HepG2 (cell line): ENCODE results near the gene FGFR3. TPM values are rescaled to one million over a fixed set of nuclear protein-coding genes. Genes with fewer than 3 reads are reported as not detected.

ENCODE experiments used
- ELK4 ChIP-seq: sonication (generic); formaldehyde crosslinking; IDR thresholded peaks from 2 replicates; pipeline ENCODE4 v1.9.0; 2021; ENCODE audit warnings: missing genetic modification reagents, borderline replicate concordance
- FOXK2 ChIP-seq: fragments of 450-650 bp; IDR thresholded peaks from 2 replicates; pipeline ENCODE4 v1.6.1; 2016
- HMG20B ChIP-seq: conservative IDR thresholded peaks from 2 replicates; pipeline ENCODE4 v1.6.1; 2016; ENCODE audit warnings: missing genetic modification reagents, missing compliant biosample characterization
- HOMEZ ChIP-seq: IDR thresholded peaks from 2 replicates; pipeline ENCODE4 v1.6.1; 2016; ENCODE audit warnings: low read depth
- JUND ChIP-seq: sonication (generic); formaldehyde crosslinking; IDR thresholded peaks from 2 replicates; pipeline ENCODE4 v1.8.0; 2022; ENCODE audit warnings: mild to moderate bottlenecking, missing genetic modification reagents
- KDM2A ChIP-seq: sonication (generic); formaldehyde crosslinking; IDR thresholded peaks from 2 replicates; pipeline ENCODE4 v1.4.0; 2020; ENCODE audit warnings: low read depth, missing genetic modification reagents, borderline replicate concordance
- LRRFIP1 ChIP-seq: sonication (generic); formaldehyde crosslinking; conservative IDR thresholded peaks from 2 replicates; pipeline ENCODE4 v1.4.0; 2020; ENCODE audit warnings: missing genetic modification reagents
- MBNL3 ChIP-seq: fragments of 250-450 bp; sonication (Bioruptor Pico); conservative IDR thresholded peaks from 2 replicates; pipeline ENCODE4 v1.8.0; 2022; ENCODE audit warnings: mild to moderate bottlenecking, inconsistent platforms
- MLX ChIP-seq: IDR thresholded peaks from 2 replicates; pipeline ENCODE4 v1.6.1; 2016
- NFKBIZ ChIP-seq: IDR thresholded peaks from 2 replicates; pipeline ENCODE4 v1.6.1; 2018; ENCODE audit warnings: missing genetic modification reagents, missing compliant biosample characterization
- PHB2 ChIP-seq: fragments of 450-650 bp; IDR thresholded peaks from 2 replicates; pipeline ENCODE4 v1.6.1; 2018; ENCODE audit not compliant: partially characterized antibody
- SMAD1 ChIP-seq: sonication (generic); formaldehyde crosslinking; IDR thresholded peaks from 2 replicates; pipeline ENCODE4 v1.4.0; 2020; ENCODE audit warnings: missing genetic modification reagents, low read depth, mild to moderate bottlenecking, borderline replicate concordance
- TCF7 ChIP-seq: sonication (generic); IDR thresholded peaks from 2 replicates; pipeline ENCODE4 v1.6.1; 2016; ENCODE audit warnings: antibody characterized with exemption, low read depth
- TIGD3 ChIP-seq: sonication (generic); formaldehyde crosslinking; IDR thresholded peaks from 2 replicates; pipeline ENCODE4 v1.5.1; 2020; ENCODE audit warnings: mild to moderate bottlenecking, missing genetic modification reagents, borderline replicate concordance
- TSC22D2 ChIP-seq: sonication (generic); formaldehyde crosslinking; IDR thresholded peaks from 2 replicates; pipeline ENCODE4 v1.5.1; 2020; ENCODE audit warnings: missing genetic modification reagents, mild to moderate bottlenecking, borderline replicate concordance
- YEATS2 ChIP-seq: sonication (generic); formaldehyde crosslinking; IDR thresholded peaks from 2 replicates; pipeline ENCODE4 v1.4.0; 2020; ENCODE audit warnings: missing genetic modification reagents, borderline replicate concordance
- YEATS4 ChIP-seq: sonication (generic); formaldehyde crosslinking; IDR thresholded peaks from 2 replicates; pipeline ENCODE4 v1.4.0; 2020; ENCODE audit warnings: missing genetic modification reagents, borderline replicate concordance
- ZNF143 ChIP-seq: sonication (generic); formaldehyde crosslinking; IDR thresholded peaks from 2 replicates; pipeline ENCODE4 v1.4.0; 2020; ENCODE audit warnings: missing genetic modification reagents
- ZNF224 ChIP-seq: sonication (generic); formaldehyde crosslinking; IDR thresholded peaks from 2 replicates; pipeline ENCODE4 v1.5.0; 2020; ENCODE audit warnings: mild to moderate bottlenecking, missing genetic modification reagents
- ZNF326 ChIP-seq: sonication (generic); formaldehyde crosslinking; IDR thresholded peaks from 2 replicates; pipeline ENCODE4 v1.4.0; 2020; ENCODE audit warnings: missing genetic modification reagents, borderline replicate concordance
- ZNF337 ChIP-seq: sonication (generic); formaldehyde crosslinking; IDR thresholded peaks from 2 replicates; pipeline ENCODE4 v1.5.1; 2020; ENCODE audit warnings: missing genetic modification reagents, low read depth, mild to moderate bottlenecking, borderline replicate concordance
- ZNF441 ChIP-seq: sonication (generic); formaldehyde crosslinking; IDR thresholded peaks from 2 replicates; pipeline ENCODE4 v1.7.0; 2021; ENCODE audit warnings: missing genetic modification reagents, borderline replicate concordance
- ZNF652 ChIP-seq: IDR thresholded peaks from 2 replicates; pipeline ENCODE4 v1.6.1; 2016; ENCODE audit warnings: low read depth, borderline replicate concordance
- ZNF720 ChIP-seq: sonication (generic); formaldehyde crosslinking; IDR thresholded peaks from 2 replicates; pipeline ENCODE4 v1.4.0; 2020; ENCODE audit warnings: missing genetic modification reagents
- ZNF816 ChIP-seq: sonication (generic); formaldehyde crosslinking; IDR thresholded peaks from 2 replicates; pipeline ENCODE4 v1.8.0; 2022; ENCODE audit warnings: missing genetic modification reagents, mild to moderate bottlenecking, borderline replicate concordance
- ZSCAN29 ChIP-seq: sonication (generic); formaldehyde crosslinking; conservative IDR thresholded peaks from 2 replicates; pipeline ENCODE4 v1.4.0; 2020; ENCODE audit warnings: mild to moderate bottlenecking, missing genetic modification reagents
- polyA plus RNA-seq, 8 experiments: library from polyadenylated mRNA; depleted of rRNA in 3 of 8; stranded (reverse) in 7 of 8; unstranded in 1 of 8; fragments of >200 nt; fragmentation: Illumina TruSeq in 4 of 8; extraction: Trizol in 4 of 8; gene quantifications; 2 replicates each; pipeline versions ENCODE4 v1.2.1 to v1.2.3, GENCODE V29; 2011 to 2016; ENCODE audit warnings: low read depth in 4 of 8, missing spikeins in 1 of 8, mixed read lengths in 1 of 8; ENCODE audit not compliant: insufficient read depth in 1 of 8
- total RNA-seq, 5 experiments: library from RNA; depleted of rRNA; stranded (reverse); fragments of >200 nt; fragmentation: Illumina TruSeq; extraction: Trizol; gene quantifications; 2 replicates each; pipeline ENCODE4 v1.2.3, GENCODE V29; 2016; ENCODE audit warnings: low read depth in 1 of 5

FGFR3 gene
- total and polyA plus RNA-seq, 2 of the 13 experiments (the other 11 are each of a cell fraction or from before 2014, with no cell fraction given) = 103 to 109 TPM

- TF ChIP-seq YEATS4 = no peak
- no peak for TF ChIP-seq ZNF337
- no peak for TF ChIP-seq FOXK2
- TF ChIP-seq YEATS2 (CRISPR knock-in tag) = no peak
- TF ChIP-seq ZNF652 (CRISPR knock-in tag) = no peak
- no peak for TF ChIP-seq ZNF441 (CRISPR knock-in tag)
- TF ChIP-seq HMG20B (CRISPR knock-in tag) = no peak
- no peak for TF ChIP-seq ZNF720 (CRISPR knock-in tag)
- no peak for TF ChIP-seq KDM2A (CRISPR knock-in tag)
- TF ChIP-seq MLX (CRISPR knock-in tag) = no peak
- TF ChIP-seq NFKBIZ (CRISPR knock-in tag) = no peak
- TF ChIP-seq LRRFIP1 (CRISPR knock-in tag) = no peak
- TF ChIP-seq PHB2 = no peak
- no peak for TF ChIP-seq HOMEZ
- no peak for TF ChIP-seq TSC22D2 (CRISPR knock-in tag)
- no peak for TF ChIP-seq ZNF816 (CRISPR knock-in tag)
- TF ChIP-seq MBNL3 (CRISPR knock-in tag) = no peak
- no peak for TF ChIP-seq TIGD3
- no peak for TF ChIP-seq SMAD1 (CRISPR knock-in tag)
- no peak for TF ChIP-seq JUND (CRISPR knock-in tag)
- no peak for TF ChIP-seq ZNF326
- TF ChIP-seq TCF7 = no peak
- TF ChIP-seq ZSCAN29 (CRISPR knock-in tag) = no peak
- no peak for TF ChIP-seq ELK4 (CRISPR knock-in tag)
- no peak for TF ChIP-seq ZNF143 (CRISPR knock-in tag)
- no peak for TF ChIP-seq ZNF224 (CRISPR knock-in tag)
These were observed 22.3 kb upstream of the FGFR3 start (continued) for GRCh38 chr4:1770791-1771231.
